Neural crest cell (in vitro differentiated cells): ENCODE data around the gene PDZRN3. TPM values are rescaled to one million over a fixed set of nuclear protein-coding genes. Genes with fewer than 3 reads are reported as not detected.

Experiments used
- DNase-seq: peaks from one replicate; pipeline ENCODE4 v3.0.0; 2021; ENCODE audit warnings: low read depth, mixed read lengths, low spot score
- H3K27ac Mint-ChIP-seq: one replicate; pipeline ENCODE4 v1.8.0; 2021; ENCODE audit warnings: mild to moderate bottlenecking, mixed read lengths; ENCODE audit not compliant: unreplicated experiment
- H3K27me3 Mint-ChIP-seq: 2 replicates; pipeline ENCODE4 v1.8.0; 2021; ENCODE audit warnings: low read depth, mild to moderate bottlenecking, mixed read lengths
- H3K36me3 Mint-ChIP-seq: 2 replicates; pipeline ENCODE4 v1.8.0; 2021; ENCODE audit warnings: low read depth, mild to moderate bottlenecking, mixed read lengths
- H3K4me1 Mint-ChIP-seq: 2 replicates; pipeline ENCODE4 v1.8.0; 2021; ENCODE audit warnings: mixed read lengths
- H3K4me3 Mint-ChIP-seq: one replicate; pipeline ENCODE4 v1.8.0; 2021; ENCODE audit warnings: mild to moderate bottlenecking, mixed read lengths
- H3K9me3 Mint-ChIP-seq: 2 replicates; pipeline ENCODE4 v1.8.0; 2021; ENCODE audit warnings: mixed read lengths
- total RNA-seq: library from RNA; stranded (reverse); gene quantifications from 2 replicates; pipeline ENCODE4 v1.2.1, GENCODE V29; 2021
- TF ChIP-seq, protein P1 (sequence below): fragments of 200-600 bp; sonication (generic); conservative IDR thresholded peaks from 2 replicates; pipeline ENCODE4 v1.5.0; 2021; ENCODE audit warnings: antibody characterized with exemption, mild to moderate bottlenecking

PDZRN3 gene
- total RNA-seq, 1 donor from 2014 or later: 12.2 TPM

DNA sequence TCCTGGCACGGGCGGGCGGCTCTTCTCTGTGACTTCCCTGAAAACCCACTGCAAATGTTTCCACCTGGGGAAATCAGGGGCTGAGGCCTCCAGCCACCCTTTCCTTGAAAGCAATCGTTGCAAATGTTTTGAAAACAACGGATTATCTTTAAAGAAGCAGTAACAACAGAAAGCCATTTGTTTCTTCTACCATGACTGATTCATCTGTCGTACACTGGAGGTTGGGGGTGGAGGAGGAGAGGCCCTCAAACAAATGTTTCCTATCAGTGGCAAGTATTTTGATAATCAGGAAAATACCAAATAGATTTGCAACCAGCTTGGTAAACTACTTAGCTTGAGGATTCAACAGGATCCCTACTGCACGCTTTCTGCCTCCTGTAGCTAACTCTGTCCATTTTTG lies 114.9 kb downstream of the PDZRN3 start:
- Mint-ChIP-seq H3K36me3 (no peaks in the 10 kb centered on the region), H3K27ac (peak overlapping the region; percentile 22), H3K27me3 (no peaks in the 10 kb centered on the region), H3K4me3 (no peak overlapping the region), H3K4me1 (peaks cover 55% of the 10 kb centered on the region), H3K9me3 (no peaks in the 10 kb centered on the region)
- DNase-seq: no peak
- TF ChIP-seq, protein P1, sequence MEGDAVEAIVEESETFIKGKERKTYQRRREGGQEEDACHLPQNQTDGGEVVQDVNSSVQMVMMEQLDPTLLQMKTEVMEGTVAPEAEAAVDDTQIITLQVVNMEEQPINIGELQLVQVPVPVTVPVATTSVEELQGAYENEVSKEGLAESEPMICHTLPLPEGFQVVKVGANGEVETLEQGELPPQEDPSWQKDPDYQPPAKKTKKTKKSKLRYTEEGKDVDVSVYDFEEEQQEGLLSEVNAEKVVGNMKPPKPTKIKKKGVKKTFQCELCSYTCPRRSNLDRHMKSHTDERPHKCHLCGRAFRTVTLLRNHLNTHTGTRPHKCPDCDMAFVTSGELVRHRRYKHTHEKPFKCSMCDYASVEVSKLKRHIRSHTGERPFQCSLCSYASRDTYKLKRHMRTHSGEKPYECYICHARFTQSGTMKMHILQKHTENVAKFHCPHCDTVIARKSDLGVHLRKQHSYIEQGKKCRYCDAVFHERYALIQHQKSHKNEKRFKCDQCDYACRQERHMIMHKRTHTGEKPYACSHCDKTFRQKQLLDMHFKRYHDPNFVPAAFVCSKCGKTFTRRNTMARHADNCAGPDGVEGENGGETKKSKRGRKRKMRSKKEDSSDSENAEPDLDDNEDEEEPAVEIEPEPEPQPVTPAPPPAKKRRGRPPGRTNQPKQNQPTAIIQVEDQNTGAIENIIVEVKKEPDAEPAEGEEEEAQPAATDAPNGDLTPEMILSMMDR: no peak

DNA sequence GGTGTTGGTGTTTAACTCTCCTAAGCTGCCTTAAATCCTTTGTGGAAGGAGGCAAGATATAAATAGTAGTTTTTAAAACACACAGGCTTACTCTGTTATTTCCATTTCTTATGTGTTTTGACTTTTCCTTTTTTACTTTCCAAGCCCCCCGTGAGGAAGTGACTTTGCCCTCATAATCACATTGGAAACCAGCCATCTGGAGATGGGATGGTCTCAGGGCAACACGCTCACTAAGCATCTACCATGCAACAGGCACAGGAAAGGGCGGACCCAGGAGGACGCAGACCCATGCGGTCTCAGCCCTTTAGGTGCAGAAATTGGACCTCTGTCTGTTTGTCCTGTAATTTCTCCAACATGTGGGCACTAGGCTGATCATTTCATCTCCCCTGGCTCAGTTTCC lies 115.7 kb downstream of the PDZRN3 start:
- H3K4me3 Mint-ChIP-seq: no peak overlapping the region
- DNase-seq: no peak
- no peaks in the 10 kb centered on the region for H3K27me3 Mint-ChIP-seq
- peaks cover 60% of the 10 kb centered on the region for H3K4me1 Mint-ChIP-seq
- TF ChIP-seq, protein P1: no peak
- H3K9me3 Mint-ChIP-seq: no peaks in the 10 kb centered on the region
- H3K36me3 Mint-ChIP-seq: no peaks in the 10 kb centered on the region
- no peak overlapping the region for H3K27ac Mint-ChIP-seq

DNA sequence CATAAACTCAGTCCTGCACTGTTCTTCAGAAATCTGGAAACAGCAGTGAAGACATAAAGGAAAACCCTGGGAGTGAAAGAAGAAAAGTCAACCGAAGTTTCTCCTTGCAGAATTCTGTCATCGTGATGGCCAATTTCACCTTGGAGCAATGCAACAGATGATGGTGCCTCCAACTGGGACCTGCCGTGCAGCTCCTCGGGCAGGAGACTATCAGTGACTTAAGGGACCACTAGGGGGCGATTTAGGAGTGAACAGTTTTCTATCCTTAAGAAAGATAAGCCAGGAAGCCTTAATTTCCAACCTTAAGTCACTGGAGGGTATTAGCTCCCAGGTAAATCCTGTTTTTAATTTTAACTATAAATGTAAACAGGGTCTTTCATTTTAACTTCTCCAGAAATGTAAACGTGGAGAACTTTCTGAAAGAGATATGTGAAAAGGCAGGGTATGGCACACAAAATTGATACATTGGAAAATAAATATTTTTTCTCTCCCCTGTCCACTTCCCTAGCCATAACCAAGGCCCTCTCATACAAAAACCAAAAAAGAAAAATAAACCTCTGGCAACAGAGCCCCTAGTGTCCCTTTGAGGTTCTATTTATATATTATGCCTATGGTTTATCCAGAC lies 116.3 kb downstream of the PDZRN3 start:
- no peak overlapping the region for H3K4me3 Mint-ChIP-seq
- DNase-seq: peak; percentile 46
- no peaks in the 10 kb centered on the region for H3K27me3 Mint-ChIP-seq
- no peaks in the 10 kb centered on the region for H3K36me3 Mint-ChIP-seq
- no peaks in the 10 kb centered on the region for H3K9me3 Mint-ChIP-seq
- peaks cover 59% of the 10 kb centered on the region for H3K4me1 Mint-ChIP-seq
- H3K27ac Mint-ChIP-seq: no peak overlapping the region
- TF ChIP-seq, protein P1: peak; percentile 83

DNA sequence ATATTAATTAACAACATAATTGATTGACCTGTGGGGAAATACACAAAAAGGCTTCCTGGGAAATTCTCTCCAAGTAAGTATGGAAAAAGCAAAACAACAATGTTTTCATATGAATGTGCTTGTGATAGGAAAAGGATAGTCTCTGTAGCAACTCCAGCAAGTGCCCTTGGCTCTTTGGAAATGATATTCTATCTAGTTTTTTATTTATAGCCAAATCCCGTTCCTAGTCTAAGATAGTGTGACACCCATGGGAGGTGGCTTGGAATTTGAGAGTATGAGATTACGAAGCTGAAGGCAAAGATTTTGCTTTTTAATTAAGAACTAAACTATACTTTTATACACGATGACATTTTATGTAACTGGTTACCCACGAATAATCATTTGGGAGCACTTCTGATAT lies 119.9 kb downstream of the PDZRN3 start:
- no peak overlapping the region for H3K4me3 Mint-ChIP-seq
- no peak for DNase-seq
- H3K36me3 Mint-ChIP-seq: no peaks in the 10 kb centered on the region
- H3K4me1 Mint-ChIP-seq: peaks cover 38% of the 10 kb centered on the region
- H3K9me3 Mint-ChIP-seq: no peaks in the 10 kb centered on the region
- H3K27ac Mint-ChIP-seq: no peak overlapping the region
- no peaks in the 10 kb centered on the region for H3K27me3 Mint-ChIP-seq
- TF ChIP-seq, protein P1: no peak

DNA sequence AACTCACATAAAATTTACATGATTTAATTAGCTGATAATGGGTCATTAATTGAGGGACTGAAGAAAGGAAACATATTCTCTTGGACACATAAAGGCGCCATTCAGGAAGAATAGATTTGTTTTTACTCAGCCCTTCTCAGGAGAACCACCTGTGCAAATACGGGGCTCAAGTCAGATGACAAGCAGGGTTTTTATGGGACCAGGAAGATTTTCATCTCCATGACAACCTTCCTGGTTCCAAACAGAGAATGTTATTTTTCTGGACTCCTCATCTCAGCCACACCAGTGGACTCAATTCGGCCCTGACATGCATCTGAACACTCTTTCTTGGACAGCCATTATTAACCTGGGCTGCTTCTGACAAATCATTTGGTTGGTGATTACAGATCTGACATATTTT lies 120.5 kb downstream of the PDZRN3 start:
- H3K27ac Mint-ChIP-seq: no peak overlapping the region
- no peak overlapping the region for H3K4me3 Mint-ChIP-seq
- TF ChIP-seq, protein P1: no peak

More for the DNA sequence above, 120.5 kb downstream of the PDZRN3 start:
- Mint-ChIP-seq H3K27me3 (no peaks in the 10 kb centered on the region), H3K9me3 (no peaks in the 10 kb centered on the region), H3K36me3 (no peaks in the 10 kb centered on the region), H3K4me1 (peaks cover 32% of the 10 kb centered on the region)
- no peak for DNase-seq
